Lung microvascular endothelial cell (primary cell): ENCODE measurements around the gene PPARG. TPM values are rescaled to one million over a fixed set of nuclear protein-coding genes. Genes with fewer than 3 reads are reported as not detected.

Experiments used
- DNase-seq, 2 donors: peaks; one replicate each; pipeline versions ENCODE4 v3.0.0 to v3.0.0-alpha.2; 2010; ENCODE audit warnings: low read depth in 2 of 2
- total RNA-seq: library from RNA; depleted of rRNA; stranded (reverse); fragments of >200 nt; gene quantifications from 2 replicates; pipeline ENCODE4 v1.2.1, GENCODE V29; 2014

Gene PPARG
- total RNA-seq, 1 donor from 2014 or later = 77.8 TPM

GRCh38 chr3:12479919-12480427, 191.1 kb downstream of the PPARG start:
- peak; percentile 63 to 74 for DNase-seq

- DNase-seq = peak in 1 of 2 donors; percentile 19
Observed at GRCh38 chr3:12483410-12483809, 194.5 kb downstream of the PPARG start.

DNA sequence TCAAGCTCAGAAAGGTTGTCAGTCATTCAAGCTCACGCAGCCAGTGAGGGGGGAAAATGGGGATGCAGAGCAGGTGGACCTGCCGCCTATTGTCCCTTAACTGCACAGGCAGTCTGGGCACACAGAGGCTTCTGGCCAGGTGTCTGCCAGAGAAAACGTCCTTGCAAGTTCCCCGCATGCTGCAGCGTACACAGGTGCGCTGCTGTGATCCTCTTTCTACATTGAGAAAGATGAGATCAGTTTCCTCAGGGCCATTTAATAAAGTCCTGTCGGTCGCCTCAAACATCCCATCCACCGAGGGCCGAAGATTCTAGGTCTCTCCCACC, 195.0 kb downstream of the PPARG start:
- DNase-seq = no peak

Other genes starting within 250 kb of the PPARG start
- gene TIMP4, start 130.2 kb upstream of the PPARG start, total RNA-seq = 0.40 and 0.65 TPM in 2 replicates
- gene TSEN2, start 195.4 kb downstream of the PPARG start, total RNA-seq = 5.4 and 8.7 TPM in 2 replicates